IMR-90 (cell line): ENCODE results near the gene PRSS21. TPM values are rescaled to one million over a fixed set of nuclear protein-coding genes. Genes with fewer than 3 reads are reported as not detected.

Source experiments
- ATAC-seq: fragments of 200-7000 bp; cut with Tn5 transposase; 2 replicates; pipeline ENCODE4 v1.9.1; 2020; ENCODE audit warnings: low read depth, mild to moderate bottlenecking, moderate library complexity
- BruUV-seq: library from RNA; stranded (reverse); fragments of 400-500 nt; replicated peaks from 2 replicates; lab custom pipeline; 2021; lab: Mats Ljungman, UMichigan
- CTCF ChIA-PET: fragments of 300-600 bp; formaldehyde crosslinking; extraction: SDS; loops from one replicate; lab custom pipeline; 2021; ENCODE audit warnings: antibody characterized with exemption; lab: Yijun Ruan, JAX
- POLR2A ChIA-PET: fragments of 300-600 bp; sonication (Branson Sonifier 250); formaldehyde crosslinking; loops from one replicate; lab custom pipeline; 2022; ENCODE audit warnings: antibody characterized with exemption; ENCODE audit not compliant: unreplicated experiment; lab: Charles Lee
- DNase-seq: peaks from one replicate; pipeline ENCODE4 v3.0.0; 2013
- H2AFZ ChIP-seq: replicated peaks from 2 replicates; pipeline ENCODE3; 2013; ENCODE audit warnings: low read length, mild to moderate bottlenecking; ENCODE audit not compliant: poor library complexity
- H2AK5ac ChIP-seq: 2 replicates; pipeline ENCODE4 v1.6.1; 2013; ENCODE audit warnings: low read depth, low read length, inconsistent platforms
- H2AK9ac ChIP-seq: replicated peaks from 2 replicates; pipeline ENCODE3; 2013; ENCODE audit warnings: mild to moderate bottlenecking, low read depth, low read length, moderate library complexity; ENCODE audit not compliant: poor library complexity
- H2BK120ac ChIP-seq: 2 replicates; pipeline ENCODE4 v1.6.1; 2013; ENCODE audit warnings: low read depth, low read length, inconsistent platforms
- H2BK15ac ChIP-seq: 3 replicates; pipeline ENCODE4 v1.6.1; 2013; ENCODE audit warnings: low read depth, low read length, inconsistent platforms
- H2BK20ac ChIP-seq: 2 replicates; pipeline ENCODE4 v1.6.1; 2013; ENCODE audit warnings: low read depth, mild to moderate bottlenecking, inconsistent platforms, low read length, moderate library complexity
- H2BK5ac ChIP-seq: 2 replicates; pipeline ENCODE4 v1.6.1; 2013; ENCODE audit warnings: mild to moderate bottlenecking, low read depth, low read length, inconsistent platforms; ENCODE audit not compliant: poor library complexity, severe bottlenecking
- H3K14ac ChIP-seq: replicated peaks from 2 replicates; pipeline ENCODE4 v1.6.1; 2013; ENCODE audit warnings: low read depth, low read length, inconsistent platforms
- H3K18ac ChIP-seq: 2 replicates; pipeline ENCODE4 v1.6.1; 2013; ENCODE audit warnings: low read depth, low read length, control low read depth
- H3K23ac ChIP-seq: 2 replicates; pipeline ENCODE4 v1.6.1; 2013; ENCODE audit warnings: low read depth, low read length, inconsistent platforms
- H3K27ac ChIP-seq: 2 replicates; pipeline ENCODE4 v1.5.1; 2013; ENCODE audit warnings: mild to moderate bottlenecking, control low read depth, low read length; ENCODE audit not compliant: insufficient read depth
- H3K27me3 ChIP-seq: 2 replicates; pipeline ENCODE4 v1.6.1; 2013; ENCODE audit warnings: low read length; ENCODE audit not compliant: control insufficient read depth, insufficient read depth
- H3K36me3 ChIP-seq: 2 replicates; pipeline ENCODE4 v1.6.1; 2013; ENCODE audit warnings: low read length, mixed read lengths; ENCODE audit not compliant: control insufficient read depth, insufficient read depth
- H3K4ac ChIP-seq: 2 replicates; pipeline ENCODE4 v1.6.1; 2013; ENCODE audit warnings: low read depth, low read length, inconsistent platforms
- H3K4me1 ChIP-seq: 2 replicates; pipeline ENCODE4 v1.6.1; 2013; ENCODE audit warnings: low read length, mixed read lengths; ENCODE audit not compliant: control insufficient read depth, insufficient read depth
- H3K4me2 ChIP-seq: 2 replicates; pipeline ENCODE4 v1.6.1; 2013; ENCODE audit warnings: low read depth, mild to moderate bottlenecking, control low read depth, low read length, moderate library complexity
- H3K4me3 ChIP-seq: 2 replicates; pipeline ENCODE4 v1.5.1; 2013; ENCODE audit warnings: low read depth, mild to moderate bottlenecking, control low read depth, low read length, moderate library complexity; ENCODE audit not compliant: insufficient read depth
- H3K56ac ChIP-seq: 2 replicates; pipeline ENCODE4 v1.6.1; 2013; ENCODE audit warnings: low read length, inconsistent platforms; ENCODE audit not compliant: insufficient read depth; ENCODE audit errors: extremely low read depth
- H3K79me1 ChIP-seq, 2 experiments: 2 replicates each; pipeline ENCODE4 v1.6.1; 2013; ENCODE audit warnings: low read length in 2 of 2, inconsistent platforms in 1 of 2, low read depth in 1 of 2
- H3K9ac ChIP-seq: 2 replicates; pipeline ENCODE4 v1.6.1; 2013; ENCODE audit warnings: low read depth, low read length, control low read depth
- H3K9me1 ChIP-seq: 2 replicates; pipeline ENCODE4 v1.6.1; 2013; ENCODE audit warnings: low read length, inconsistent platforms; ENCODE audit not compliant: insufficient read depth
- H3K9me3 ChIP-seq: 2 replicates; pipeline ENCODE4 v1.6.1; 2013; ENCODE audit warnings: low read length; ENCODE audit not compliant: control insufficient read depth, insufficient read depth
- H4K20me1 ChIP-seq: 2 replicates; pipeline ENCODE4 v1.6.1; 2013; ENCODE audit warnings: low read length, inconsistent platforms; ENCODE audit not compliant: insufficient read depth
- H4K5ac ChIP-seq: 2 replicates; pipeline ENCODE4 v1.6.1; 2013; ENCODE audit warnings: mild to moderate bottlenecking, low read depth, low read length, control low read depth
- H4K8ac ChIP-seq, 2 experiments: 2 replicates each; pipeline ENCODE4 v1.6.1; 2013; ENCODE audit warnings: low read depth in 2 of 2, low read length in 2 of 2, control low read depth in 1 of 2, inconsistent platforms in 1 of 2
- H4K91ac ChIP-seq: 2 replicates; pipeline ENCODE4 v1.6.1; 2013; ENCODE audit warnings: low read depth, low read length, inconsistent platforms; ENCODE audit not compliant: insufficient read depth
- CTCF ChIP-seq: conservative IDR thresholded peaks from 2 replicates; pipeline ENCODE4 v1.5.1; 2012; ENCODE audit warnings: mild to moderate bottlenecking, low read depth, low read length, improper control_type of control experiment
- ELK1 ChIP-seq: fragments of 150-350 bp; IDR thresholded peaks from 2 replicates; pipeline ENCODE4 v1.6.1; 2016; ENCODE audit warnings: low read depth, mild to moderate bottlenecking, low read length, moderate library complexity, borderline replicate concordance
- MAZ ChIP-seq: IDR thresholded peaks from 2 replicates; pipeline ENCODE4 v1.6.1; 2012; ENCODE audit warnings: low read depth, mild to moderate bottlenecking, low read length, improper control_type of control experiment, moderate library complexity, borderline replicate concordance
- SMC3 ChIP-seq: fragments of 150-350 bp; IDR thresholded peaks from 2 replicates; pipeline ENCODE4 v1.6.1; 2016; ENCODE audit warnings: low read depth, mild to moderate bottlenecking, antibody characterized with exemption, low read length, moderate library complexity
- WGBS, 2 experiments: methylation state at CpG; one replicate each; pipeline versions ENCODE4 v1.1.5 to v1.1.7; 2013; ENCODE audit warnings: missing lambda C conversion rate in 2 of 2; ENCODE audit not compliant: insufficient read length in 1 of 2; ENCODE audit errors: extremely low coverage in 2 of 2; 5-methylcytosine and 5-hydroxymethylcytosine counted together
- dilution Hi-C: fragments of 300-500 bp; cut with HindIII; formaldehyde crosslinking; loops from one replicate; pipeline ENCODE4 v1.14.3; 2018; ENCODE audit warnings: low sequenced_read_pairs; ENCODE audit not compliant: unreplicated experiment
- in situ Hi-C: fragments of 300-500 bp; cut with MboI; formaldehyde crosslinking; loops from 3 replicates; pipeline ENCODE4 v1.14.3; 2019; ENCODE audit warnings: low sequenced_read_pairs, inconsistent platforms, mixed read lengths
- intact Hi-C: fragments of 100-400 bp; cut with micrococcal nuclease; formaldehyde crosslinking; loops from 2 replicates; pipeline ENCODE4 v1.10.0; 2022
- polyA plus RNA-seq, 3 experiments: library from polyadenylated mRNA; depleted of rRNA; stranded (reverse); fragments of >200 nt; gene quantifications; 2 replicates each; pipeline ENCODE4 v1.2.3, GENCODE V29; 2012; ENCODE audit warnings: low replicate concordance in 1 of 3
- total RNA-seq: library from RNA; depleted of rRNA; stranded (reverse); fragments of >200 nt; gene quantifications from 2 replicates; pipeline ENCODE4 v1.2.3, GENCODE V29; 2012

PRSS21 gene
- total and polyA plus RNA-seq, 2 of the 4 experiments (the other 2 are of a cell fraction): 0.21 TPM; not detected in 1

GRCh38 chr16:2791174-2791573, 25.9 kb upstream of the PRSS21 start:
- WGBS, 2 experiments: no CpG with 5 or more reads among the region's 8 CpGs
- Histone ChIP-seq H3K23ac (no peak overlapping the region), H2BK20ac (no peak overlapping the region), H3K4me2 (no peak overlapping the region), H3K27me3 (peaks cover 48% of the 10 kb centered on the region), H4K8ac (no peak overlapping the region), H3K14ac (no peak overlapping the region), H2BK15ac (no peak overlapping the region), H4K5ac (no peak overlapping the region), H3K9me3 (no peaks in the 10 kb centered on the region), H3K4me3 (no peak overlapping the region), H3K9ac (no peak overlapping the region), H3K27ac (no peak overlapping the region), H3K18ac (no peak overlapping the region), H3K36me3 (no peaks in the 10 kb centered on the region), H2AK9ac (no peak overlapping the region), H2AK5ac (no peak overlapping the region), H3K79me1 (no peaks in the 10 kb centered on the region), H3K56ac (no peak overlapping the region), H2BK5ac (no peak overlapping the region), H3K4me1 (no peaks in the 10 kb centered on the region), H2BK120ac (no peak overlapping the region), H4K91ac (no peak overlapping the region), H2AFZ (no peak overlapping the region), H4K20me1 (no peaks in the 10 kb centered on the region), H3K9me1 (no peaks in the 10 kb centered on the region), H3K4ac (no peak overlapping the region)
- dilution Hi-C loops (no loop called here), intact Hi-C loops (loop anchor here (5.0 kb wide), 1 partner anchor 46 kb away; no protein-coding TSS in a partner anchor), in situ Hi-C loops (no loop called here)
- ATAC-seq (no peak), DNase-seq (no peak)
- BruUV-seq: no TSS peak
- ChIA-PET POLR2A (no interaction called here), CTCF (no interaction called here)
- TF ChIP-seq MAZ (no peak), SMC3 (no peak), ELK1 (no peak), CTCF (no peak)
